Upper lobe of left lung (tissue), 6 donors: ENCODE results near the gene MFAP4. TPM values are rescaled to one million over a fixed set of nuclear protein-coding genes. Genes with fewer than 3 reads are reported as not detected.
A peak's percentile ranks its signal among the peaks of the same experiment; 100 is the strongest.

Experiments used
- ATAC-seq, 2 donors: fragments of 200-7000 bp; cut with Tn5 transposase; one replicate each; pipeline ENCODE4 v1.9.1; 2022; ENCODE audit warnings: mild to moderate bottlenecking in 2 of 2, moderate library complexity in 2 of 2; ENCODE audit not compliant: low FRiP score in 2 of 2
- DNase-seq, 2 donors: peaks; one replicate each; pipeline ENCODE4 v3.0.0-alpha.2; 2019 to 2020
- H3K27ac ChIP-seq, 4 donors: fragments of 200-600 bp; sonication (generic); one replicate each; pipeline ENCODE4 v1.5.1; 2016 to 2019
- H3K27me3 ChIP-seq, 4 donors: fragments of 200-600 bp; sonication (generic); one replicate each; pipeline ENCODE4 v1.5.1; 2017 to 2019
- H3K36me3 ChIP-seq, 4 donors: fragments of 200-600 bp; sonication (generic); one replicate each; pipeline ENCODE4 v1.5.1; 2016 to 2019
- H3K4me1 ChIP-seq, 4 donors: fragments of 200-600 bp; sonication (generic); one replicate each; pipeline ENCODE4 v1.5.1; 2018 to 2019
- H3K4me3 ChIP-seq, 4 donors: fragments of 200-600 bp; sonication (generic); one replicate each; pipeline ENCODE4 v1.5.1; 2017 to 2019; ENCODE audit warnings: mild to moderate bottlenecking in 2 of 4, moderate library complexity in 1 of 4
- H3K9me3 ChIP-seq, 4 donors: fragments of 200-600 bp; sonication (generic); one replicate each; pipeline ENCODE4 v1.5.1; 2018 to 2019
- CTCF ChIP-seq, 6 experiments: fragments of 450-650 bp in 4 of 6; fragments of 200-600 bp in 2 of 6; sonication (generic) in 2 of 6; IDR thresholded peaks; one replicate each; pipeline ENCODE4 v1.5.1; 2016 to 2019; ENCODE audit warnings: antibody characterized with exemption in 6 of 6
- EP300 ChIP-seq, 4 donors: sonication (generic); formaldehyde crosslinking; IDR thresholded peaks; one replicate each; pipeline ENCODE4 v1.5.1; 2017; ENCODE audit warnings: antibody characterized with exemption in 4 of 4, control low read depth in 2 of 4
- POLR2A ChIP-seq, 4 donors: fragments of 450-650 bp; IDR thresholded peaks; one replicate each; pipeline ENCODE4 v1.5.1; 2016 to 2017; ENCODE audit warnings: antibody characterized with exemption in 4 of 4, mild to moderate bottlenecking in 2 of 4
- POLR2AphosphoS5 ChIP-seq, 2 donors: sonication (generic); formaldehyde crosslinking; IDR thresholded peaks; one replicate each; pipeline ENCODE4 v1.5.1; 2017; ENCODE audit warnings: antibody characterized with exemption in 2 of 2
- WGBS, 2 donors: methylation state at CpG; one replicate each; pipeline ENCODE4 v1.1.5; 2017 to 2018; 5-methylcytosine and 5-hydroxymethylcytosine counted together
- total RNA-seq, 6 donors: library from RNA; depleted of rRNA in 4 of 6; stranded (reverse); fragments of >200 nt in 4 of 6; gene quantifications; one replicate each; pipeline versions ENCODE4 v1.1.0 to v1.2.1, GENCODE V29; 2016 to 2021
- donor health status: DM: no; HTN: no; CAD: no; lungs with moderate emphysema.
- donor health status: DM: no; HTN: yes; CAD: no; lungs with severe emphysema.

The MFAP4 gene
- total RNA-seq, 6 donors from 2014 or later: 24.1 to 280 (median 175) TPM

- ATAC-seq: no peak
- DNase-seq: no peak
- TF ChIP-seq CTCF (IDR thresholded peaks at IDR 0.05) (no peak), EP300 (IDR thresholded peaks at IDR 0.05) (no peak), POLR2A (IDR thresholded peaks at IDR 0.05) (no peak), POLR2AphosphoS5 (IDR thresholded peaks at IDR 0.05) (no peak)
- Histone ChIP-seq H3K27me3 (no peaks in the 10 kb centered on the region), H3K36me3 (no peaks in the 10 kb centered on the region), H3K4me1 (peaks cover 8 to 21% (median 18%) of the 10 kb centered on the region in 4 donors), H3K9me3 (no peaks in the 10 kb centered on the region), H3K4me3 (no peak overlapping the region), H3K27ac (no peak overlapping the region)
- WGBS, 2 donors: 87% methylated on average over 4 of the region's 4 CpGs
These were observed 16.0 kb upstream of the MFAP4 start for GRCh38 chr17:19403021-19403420.

GRCh38 chr17:19402171-19402570 is 15.2 kb upstream of the MFAP4 start:
- Histone ChIP-seq H3K9me3 (no peaks in the 10 kb centered on the region), H3K27me3 (no peaks in the 10 kb centered on the region), H3K4me1 (peaks cover 14 to 27% (median 24%) of the 10 kb centered on the region in 4 donors), H3K4me3 (no peak overlapping the region), H3K27ac (peak overlapping the region in 1 of 4 donors; percentile 23), H3K36me3 (no peaks in the 10 kb centered on the region)
- no peak for TF ChIP-seq POLR2AphosphoS5 (IDR thresholded peaks at IDR 0.05)
- TF ChIP-seq CTCF (IDR thresholded peaks at IDR 0.05): no peak
- no peak for TF ChIP-seq EP300 (IDR thresholded peaks at IDR 0.05)
- TF ChIP-seq POLR2A (IDR thresholded peaks at IDR 0.05): no peak
- ATAC-seq: no peak
- DNase-seq: no peak
- WGBS, 2 donors: 73 to 78% methylated on average over 1 of the region's 1 CpG

GRCh38 chr17:19401321-19402010 is 14.5 kb upstream of the MFAP4 start:
- no peak for ATAC-seq

GRCh38 chr17:19399750-19400450 is 12.9 kb upstream of the MFAP4 start:
- peak overlapping the region in 2 of 4 donors; percentile 16 to 18 for H3K27ac ChIP-seq
- H3K4me1 ChIP-seq: peaks cover 14 to 27% (median 24%) of the 10 kb centered on the region in 4 donors
- no peaks in the 10 kb centered on the region for H3K27me3 ChIP-seq
- H3K36me3 ChIP-seq: no peaks in the 10 kb centered on the region
- DNase-seq: no peak
- TF ChIP-seq POLR2AphosphoS5 (IDR thresholded peaks at IDR 0.05) (no peak), POLR2A (IDR thresholded peaks at IDR 0.05) (no peak), CTCF (IDR thresholded peaks at IDR 0.05) (no peak), EP300 (IDR thresholded peaks at IDR 0.05) (no peak)
- H3K9me3 ChIP-seq: no peaks in the 10 kb centered on the region
- H3K4me3 ChIP-seq: no peak overlapping the region
- no peak for ATAC-seq
- 68 to 83% methylated on average over 3 of the region's 3 CpGs for WGBS, 2 donors

More at GRCh38 chr17:19401321-19402010, 14.5 kb upstream of the MFAP4 start:
- Histone ChIP-seq H3K36me3 (no peaks in the 10 kb centered on the region), H3K9me3 (no peaks in the 10 kb centered on the region), H3K4me3 (no peak overlapping the region), H3K27ac (no peak overlapping the region), H3K27me3 (no peaks in the 10 kb centered on the region), H3K4me1 (peaks cover 14 to 27% (median 24%) of the 10 kb centered on the region in 4 donors)
- no peak for TF ChIP-seq POLR2AphosphoS5 (IDR thresholded peaks at IDR 0.05)
- no peak for TF ChIP-seq EP300 (IDR thresholded peaks at IDR 0.05)
- no peak for TF ChIP-seq CTCF (IDR thresholded peaks at IDR 0.05)
- no peak for TF ChIP-seq POLR2A (IDR thresholded peaks at IDR 0.05)
- no peak for DNase-seq
- 81 to 83% methylated on average over 7 to 8 of the region's 8 CpGs for WGBS, 2 donors
